GM12878 (cell line): Measurements from ENCODE around the gene ADAM33. TPM values are rescaled to one million over a fixed set of nuclear protein-coding genes. Genes with fewer than 3 reads are reported as not detected.

Experiments
- ATAC-seq: fragments of 200-7000 bp; cut with Tn5 transposase; 3 replicates; pipeline ENCODE4 v1.9.1; 2020; ENCODE audit warnings: mild to moderate bottlenecking, moderate library complexity
- BruUV-seq: library from RNA; stranded (reverse); fragments of 400-500 nt; replicated peaks from 2 replicates; lab custom pipeline; 2021; lab: Mats Ljungman, UMichigan
- CTCF ChIA-PET: fragments of 300-600 bp; sonication (Branson Sonifier 250); formaldehyde crosslinking; extraction: SDS; loops from one replicate; lab custom pipeline; 2021; ENCODE audit warnings: inconsistent platforms; lab: Yijun Ruan, JAX
- POLR2A ChIA-PET: fragments of 350-600 bp; formaldehyde crosslinking; extraction: SDS; loops from one replicate; lab custom pipeline; 2021; ENCODE audit warnings: inconsistent platforms; lab: Charles Lee
- RAD21 ChIA-PET: fragments of 300-600 bp; sonication (Branson Sonifier 250); formaldehyde crosslinking; loops from one replicate; lab custom pipeline; 2023; ENCODE audit warnings: antibody characterized with exemption; ENCODE audit not compliant: unreplicated experiment; lab: Charles Lee
- SMC1A ChIA-PET: fragments of 300-600 bp; sonication (Branson Sonifier 250); formaldehyde crosslinking; loops from one replicate; lab custom pipeline; 2023; ENCODE audit not compliant: unreplicated experiment, uncharacterized antibody; lab: Charles Lee
- DNase-seq: peaks from one replicate; pipeline ENCODE4 v3.0.0-alpha.2; 2011; ENCODE audit warnings: low read depth, low spot score
- FAIRE-seq: peaks from 3 replicates; lab custom pipeline; 2011; peaks lifted over from hg19 to GRCh38; lab: Jason Lieb, UNC
- H2AFZ ChIP-seq: 2 replicates; pipeline ENCODE4 v1.6.0; 2011; ENCODE audit warnings: low read depth, low read length, control low read depth; ENCODE audit not compliant: control insufficient read depth
- H3K27ac ChIP-seq: 2 replicates; pipeline ENCODE4 v1.5.1; 2011; ENCODE audit warnings: control low read depth; ENCODE audit not compliant: control insufficient read depth, insufficient read depth
- H3K27me3 ChIP-seq, 2 experiments: replicated peaks in 1 of 2; 2 replicates each; pipeline versions ENCODE4 v1.6.0 to v1.6.1; 2011; ENCODE audit warnings: low read length in 1 of 2; ENCODE audit not compliant: control insufficient read depth in 2 of 2, insufficient read depth in 2 of 2
- H3K36me3 ChIP-seq, 2 experiments: 2 replicates each; pipeline ENCODE4 v1.5.1; 2011; ENCODE audit warnings: low read length in 1 of 2; ENCODE audit not compliant: control insufficient read depth in 2 of 2, insufficient read depth in 2 of 2
- H3K4me1 ChIP-seq: 2 replicates; pipeline ENCODE4 v1.6.1; 2011; ENCODE audit warnings: mild to moderate bottlenecking, low read length, moderate library complexity, mixed read lengths; ENCODE audit not compliant: control insufficient read depth, insufficient read depth
- H3K4me2 ChIP-seq: 2 replicates; pipeline ENCODE4 v1.6.0; 2011; ENCODE audit warnings: control low read depth; ENCODE audit not compliant: control insufficient read depth, insufficient read depth
- H3K4me3 ChIP-seq: fragments of 200-600 bp; sonication (generic); 2 replicates; pipeline ENCODE4 v1.5.1; 2016
- H3K79me2 ChIP-seq: 2 replicates; pipeline ENCODE4 v1.6.0; 2011; ENCODE audit warnings: low read length; ENCODE audit not compliant: control insufficient read depth, insufficient read depth
- H3K9ac ChIP-seq: 2 replicates; pipeline ENCODE4 v1.8.0; 2011; ENCODE audit warnings: low read length, control low read depth, mixed read lengths; ENCODE audit not compliant: control insufficient read depth, insufficient read depth
- H3K9me3 ChIP-seq: replicated peaks from 3 replicates; pipeline ENCODE4 v1.5.1; 2011; ENCODE audit warnings: mild to moderate bottlenecking, low read length; ENCODE audit not compliant: control insufficient read depth, insufficient read depth
- H4K20me1 ChIP-seq: 2 replicates; pipeline ENCODE4 v1.6.0; 2011; ENCODE audit not compliant: control insufficient read depth, insufficient read depth
- BHLHE40 ChIP-seq, 2 experiments: fragments of 450-650 bp in 1 of 2; IDR thresholded peaks; 2 replicates each; pipeline ENCODE4 v1.6.1; 2011 to 2017; ENCODE audit warnings: low read depth in 2 of 2, borderline replicate concordance in 1 of 2, improper control_type of control experiment in 1 of 2, low read length in 1 of 2, mild to moderate bottlenecking in 1 of 2
- CBFB ChIP-seq: IDR thresholded peaks from 2 replicates; pipeline ENCODE4 v1.6.1; 2016; ENCODE audit warnings: antibody characterized with exemption, low read depth
- E4F1 ChIP-seq: fragments of 450-650 bp; IDR thresholded peaks from 2 replicates; pipeline ENCODE4 v1.6.1; 2018; ENCODE audit warnings: borderline replicate concordance, mild to moderate bottlenecking; ENCODE audit not compliant: partially characterized antibody
- EP300 ChIP-seq, 2 experiments: fragments of 150-350 bp in 1 of 2; IDR thresholded peaks; 2 replicates each; pipeline ENCODE4 v1.6.1; 2011 to 2012; ENCODE audit warnings: low read depth in 2 of 2, low read length in 2 of 2, borderline replicate concordance in 1 of 2, improper control_type of control experiment in 1 of 2, inconsistent platforms in 1 of 2; ENCODE audit not compliant: control insufficient read depth in 1 of 2
- PRDM15 ChIP-seq: fragments of 450-650 bp; formaldehyde crosslinking; IDR thresholded peaks from 2 replicates; pipeline ENCODE4 v1.4.0; 2020; ENCODE audit warnings: mild to moderate bottlenecking, moderate library complexity
- RCOR1 ChIP-seq: conservative IDR thresholded peaks from 2 replicates; pipeline ENCODE4 v1.6.1; 2012; ENCODE audit warnings: low read depth, low read length, improper control_type of control experiment
- SUZ12 ChIP-seq: fragments of 200-600 bp; sonication (generic); IDR thresholded peaks from one replicate; pipeline ENCODE4 v1.6.1; 2018; ENCODE audit warnings: antibody characterized with exemption, mild to moderate bottlenecking; ENCODE audit not compliant: unreplicated experiment
- WGBS: methylation state at CpG from one replicate; pipeline ENCODE4 v1.1.6; 2016; ENCODE audit warnings: low lambda C conversion rate; ENCODE audit not compliant: insufficient replicate concordance, insufficient coverage; ENCODE audit errors: missing lambda C conversion rate; 5-methylcytosine and 5-hydroxymethylcytosine counted together
- in situ Hi-C: fragments of 300-500 bp; cut with MboI; formaldehyde crosslinking; loops from 9 replicates; pipeline ENCODE4 v1.14.3; 2018; ENCODE audit warnings: mixed read lengths
- intact Hi-C: fragments of 100-400 bp; cut with micrococcal nuclease; formaldehyde crosslinking; loops from one replicate; pipeline ENCODE4 v1.14.2; 2022; ENCODE audit not compliant: unreplicated experiment
- polyA plus RNA-seq, 11 experiments: library from polyadenylated mRNA; depleted of rRNA in 4 of 11; unstranded in 6 of 11; stranded (reverse) in 5 of 11; fragments of >200 nt; fragmentation: Nextera tagmentation in 4 of 11; fragmentation: Illumina TruSeq in 1 of 11; extraction: Ambion mirVana in 4 of 11; extraction: Trizol in 1 of 11; gene quantifications; 1 replicate in 1 of 11; 2 replicates in 10 of 11; pipeline versions ENCODE4 v1.2.1 to v1.2.3, GENCODE V29; 2011 to 2016; ENCODE audit warnings: inconsistent platforms in 2 of 11, missing spikeins in 2 of 11, low read depth in 1 of 11
- total RNA-seq, 4 experiments: library from RNA; depleted of rRNA in 3 of 4; stranded (reverse); fragments of >200 nt in 3 of 4; fragmentation: Illumina TruSeq in 1 of 4; extraction: Trizol in 1 of 4; gene quantifications; 2 replicates each; pipeline versions ENCODE4 v1.2.1 to v1.2.3, GENCODE V29; 2013 to 2021

ADAM33 gene
- total and polyA plus RNA-seq, 10 of the 15 experiments (the other 5 are each of a cell fraction or from before 2014, with no cell fraction given), result not detected

DNA sequence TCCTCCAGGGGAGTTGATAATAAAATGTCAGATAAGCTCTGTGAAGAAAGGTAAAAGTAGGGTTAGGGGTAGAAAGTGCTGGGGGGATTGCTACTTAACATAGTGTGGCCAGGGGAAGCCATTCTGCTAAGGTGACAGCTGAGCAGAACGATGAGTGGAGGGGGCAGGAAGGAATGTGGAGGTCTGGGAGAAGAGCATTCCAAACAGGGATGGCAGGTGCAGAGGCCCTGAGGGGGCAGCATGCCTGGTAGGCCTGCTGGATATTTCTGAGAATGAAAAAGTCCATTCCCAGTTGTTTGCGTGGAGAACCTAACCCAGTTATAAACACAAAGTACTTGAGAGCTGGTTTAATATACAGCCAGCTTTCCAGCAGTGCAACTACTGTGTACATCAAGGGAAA lies 27.9 kb downstream of the ADAM33 start:
- Histone ChIP-seq H3K4me1 (peaks cover 9% of the 10 kb centered on the region), H3K9me3 (no peaks in the 10 kb centered on the region), H3K27me3 (no peaks in the 10 kb centered on the region), H4K20me1 (no peaks in the 10 kb centered on the region; the same call in 1 of the 2 replicates), H3K79me2 (no peaks in the 10 kb centered on the region), H3K27ac (no peak overlapping the region), H3K4me2 (no peak overlapping the region), H3K9ac (no peak overlapping the region), H3K36me3 (no peaks in the 10 kb centered on the region), H3K4me3 (no peak overlapping the region), H2AFZ (no peak overlapping the region)
- intact Hi-C loops (no loop called here), in situ Hi-C loops (no loop called here)
- ATAC-seq, result no peak
- no peak for DNase-seq
- no TSS peak for BruUV-seq
- TF ChIP-seq SUZ12 (no peak), EP300 (IDR thresholded peaks at IDR 0.05; ENCODE audit: borderline replicate concordance in 1 of 2, control insufficient read depth in 1 of 2, low read depth in 2 of 2, low read length in 2 of 2) (no peak), RCOR1 (no peak), CBFB (no peak), E4F1 (no peak), PRDM15 (CRISPR knock-in tag) (no peak), BHLHE40 (IDR thresholded peaks at IDR 0.05; ENCODE audit: borderline replicate concordance in 1 of 2, low read depth in 2 of 2, low read length in 1 of 2) (no peak)
- SMC1A ChIA-PET, result no interaction called here
- POLR2A ChIA-PET, result no interaction called here
- RAD21 ChIA-PET, result interaction anchor here (1.6 kb wide), 1 partner anchor 12 kb away, joined by 3 read pairs; no protein-coding TSS in a partner anchor
- whole genome bisulfite sequencing, result 62% methylated on average over 2 of the region's 2 CpGs
- CTCF ChIA-PET, result no interaction called here
- FAIRE-seq, result no peak
